Activated naive CD4-positive, alpha-beta T cell treated with anti-CD3 and anti-CD28 coated beads, Interleukin-2, amount 50 U/mL, for 16 hours (primary cell): Measurements from ENCODE around the gene ERVW-1.

Experiments
- DNase-seq: peaks from one replicate; pipeline ENCODE4 v3.0.0-alpha.2; 2020

Gene ERVW-1

DNA sequence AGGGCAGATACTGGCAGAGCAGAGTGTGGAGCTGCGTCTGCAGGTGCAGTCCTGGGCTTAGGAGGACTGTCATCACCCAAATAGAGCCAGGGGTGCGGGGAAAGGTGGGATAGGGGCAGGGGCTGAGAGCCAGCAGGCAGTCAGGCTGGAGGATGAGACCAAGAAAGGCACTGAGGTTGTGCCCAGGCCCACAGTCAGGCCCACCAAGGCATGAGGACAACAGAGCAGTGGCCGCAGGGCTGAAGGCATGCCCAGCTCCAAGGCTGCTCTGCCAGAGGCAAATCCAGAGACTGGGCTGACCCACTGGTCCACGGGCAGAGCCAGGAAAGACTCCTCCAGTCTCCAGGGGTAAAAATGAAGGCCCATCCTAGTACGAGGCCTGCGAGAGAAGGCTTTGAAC lies 54.8 kb downstream of the ERVW-1 start:
- no peak for DNase-seq

GRCh38 chr7:92421676-92422435 lies 55.9 kb downstream of the ERVW-1 start:
- no peak for DNase-seq
